ENCODE measurements around the gene PLIN4.

DNA sequence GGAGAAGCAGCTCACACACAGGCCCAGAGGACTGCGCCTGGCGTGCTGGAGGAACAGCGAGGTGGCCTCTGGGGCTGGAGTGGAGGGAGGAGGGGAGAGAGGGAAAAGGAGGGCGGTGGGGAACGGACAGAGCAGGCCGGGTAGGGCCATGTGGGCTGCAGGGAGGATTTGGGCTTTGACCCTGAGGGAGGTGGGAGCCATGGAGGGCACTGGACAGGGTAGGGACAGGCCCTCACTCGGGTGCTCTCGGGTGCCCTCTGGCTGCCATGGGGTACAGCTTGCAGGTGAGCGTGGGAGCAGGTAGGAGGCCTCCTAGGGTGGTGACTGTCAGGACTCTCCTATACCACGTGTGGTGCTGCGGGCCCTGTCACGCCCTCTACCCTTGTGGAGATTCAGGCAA is 22.8 kb downstream of the PLIN4 start:
- TF ChIP-seq CTCF (IDR thresholded peaks at IDR 0.05; ENCODE audit: insufficient read depth, low read length) (no peak), GABPA (IDR thresholded peaks at IDR 0.05; ENCODE audit: low read depth) (no peak), POLR2AphosphoS5 (IDR thresholded peaks at IDR 0.05; ENCODE audit: low read depth) (no peak)
